ENCODE results near the gene EYA2. TPM values are rescaled to one million over a fixed set of nuclear protein-coding genes. Genes with fewer than 3 reads are reported as not detected.
A peak's percentile ranks its signal among the peaks of the same experiment; 100 is the strongest.
"Not testable (repeated sequence)": the region's sequence is repeated elsewhere in the genome, so short reads cannot be mapped to it uniquely, and the experiment has no call there.

Gene EYA2
- total and polyA plus RNA-seq, 2 experiments from 2014 or later: 0.18 TPM; not detected in 1

DNA sequence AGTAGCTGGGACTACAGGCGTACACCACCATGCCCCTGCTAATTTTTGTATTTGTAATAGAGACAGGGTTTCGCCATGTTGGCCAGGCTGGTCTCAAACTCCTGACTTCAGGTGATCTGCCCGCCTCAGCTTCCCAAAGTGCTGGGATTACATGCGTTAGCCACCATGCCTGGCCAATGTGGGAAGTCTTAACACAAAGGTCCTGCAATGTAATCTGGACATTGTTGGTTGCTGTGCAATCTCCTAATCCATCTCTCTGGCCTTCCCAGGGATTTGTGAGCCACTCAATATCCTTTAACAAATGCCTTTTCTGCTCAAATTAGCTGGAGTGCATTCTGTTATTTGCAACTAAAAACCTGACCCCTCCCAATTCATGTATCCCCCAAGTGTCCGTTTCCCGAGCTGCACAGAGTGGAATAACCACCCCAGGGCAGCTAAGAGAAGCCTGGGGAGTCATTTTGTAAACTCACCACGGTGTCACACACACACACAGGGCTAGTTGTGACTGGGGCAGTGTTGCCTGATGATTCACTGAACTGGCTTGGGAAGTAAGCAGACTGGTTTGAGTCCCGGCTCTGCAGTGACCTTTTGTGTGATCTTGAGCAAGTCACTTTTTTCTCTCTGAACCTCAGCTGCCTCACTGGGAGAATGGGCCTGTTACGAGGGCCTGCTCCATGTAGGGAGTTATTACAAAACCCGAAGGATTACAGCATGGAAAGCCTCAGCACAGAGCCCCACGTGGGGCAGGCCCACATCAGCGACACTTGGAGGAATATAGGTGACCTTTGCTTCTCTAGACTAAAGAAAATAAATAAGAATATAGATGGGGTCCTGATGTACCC, 309.6 kb downstream of the EYA2 start:
- H3F3A ChIP-seq (ENCODE audit: insufficient read depth): no peaks in the 10 kb centered on the region
- H3K27me3 ChIP-seq (replicated peaks; ENCODE audit: insufficient read depth): no peaks in the 10 kb centered on the region
- H3K4me1 ChIP-seq (ENCODE audit: insufficient read depth): peaks cover 4% of the 10 kb centered on the region
- H4K20me1 ChIP-seq (ENCODE audit: insufficient read depth): no peaks in the 10 kb centered on the region
- peaks cover 3% of the 10 kb centered on the region for H3K36me3 ChIP-seq (ENCODE audit: low read depth)
- H3K27ac ChIP-seq: peak overlapping the region; percentile 25; the same call in 1 of the 2 replicates
- no peak for TF ChIP-seq EZH2 (IDR thresholded peaks at IDR 0.05; ENCODE audit: insufficient read depth, poor library complexity, severe bottlenecking)
- no peak for TF ChIP-seq EZH2phosphoT487 (IDR thresholded peaks at IDR 0.05; ENCODE audit: insufficient read depth, low read depth)
- no peak overlapping the region for H3K9ac ChIP-seq
- no peak overlapping the region for H2AFZ ChIP-seq
- in situ Hi-C loops (cut with MboI): loop anchor here (10.0 kb wide), 1 partner anchor 181 kb away; no protein-coding TSS in a partner anchor
- H3K4me2 ChIP-seq (ENCODE audit: unreplicated experiment): no peak overlapping the region
- no peaks in the 10 kb centered on the region for H3K9me2 ChIP-seq (ENCODE audit: insufficient read depth)
- 69 to 71% methylated on average over 12 of the region's 12 CpGs for WGBS, 2 experiments (ENCODE audit: low coverage in 1 of 2, low lambda C conversion rate in 2 of 2, missing lambda C conversion rate in 2 of 2)
- no peaks in the 10 kb centered on the region for H3K79me2 ChIP-seq (ENCODE audit: insufficient read depth)
- no peaks in the 10 kb centered on the region for H3K9me3 ChIP-seq (ENCODE audit: low read depth)
- peak; percentile 77 for DNase-seq
- H3K4me3 ChIP-seq: no peak overlapping the region

DNA sequence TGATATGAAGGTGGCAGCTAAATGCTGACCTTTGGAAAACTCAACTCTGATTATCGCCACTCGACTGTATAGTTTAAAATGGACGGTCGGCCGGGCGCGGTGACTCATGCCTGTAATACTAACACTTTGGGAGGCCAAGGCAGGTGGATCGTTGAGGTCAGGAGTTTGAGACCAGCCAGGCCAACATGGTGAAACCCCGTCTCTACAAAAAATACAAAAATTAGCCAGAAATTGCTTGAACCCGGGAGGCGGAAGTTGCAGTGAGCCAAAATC, 310.1 kb downstream of the EYA2 start:
- H2AFZ ChIP-seq; H3F3A ChIP-seq (ENCODE audit: insufficient read depth); H3K79me2 ChIP-seq (ENCODE audit: insufficient read depth); H3K4me2 ChIP-seq (ENCODE audit: unreplicated experiment); H3K27me3 ChIP-seq (replicated peaks; ENCODE audit: insufficient read depth); H3K36me3 ChIP-seq (ENCODE audit: low read depth); DNase-seq; H3K9ac ChIP-seq; H4K20me1 ChIP-seq (ENCODE audit: insufficient read depth); H3K4me1 ChIP-seq (ENCODE audit: insufficient read depth); H3K4me3 ChIP-seq; H3K9me3 ChIP-seq (ENCODE audit: low read depth); H3K9me2 ChIP-seq (ENCODE audit: insufficient read depth): not testable (repeated sequence)
- 94 to 98% methylated on average over 11 of the region's 11 CpGs for WGBS, 2 experiments (ENCODE audit: low coverage in 1 of 2, low lambda C conversion rate in 2 of 2, missing lambda C conversion rate in 2 of 2)
- in situ Hi-C loops (cut with MboI): loop anchor here (10.0 kb wide), 1 partner anchor 180 kb away; no protein-coding TSS in a partner anchor
- peak overlapping the region; percentile 25; the same call in 1 of the 2 replicates for H3K27ac ChIP-seq

DNA sequence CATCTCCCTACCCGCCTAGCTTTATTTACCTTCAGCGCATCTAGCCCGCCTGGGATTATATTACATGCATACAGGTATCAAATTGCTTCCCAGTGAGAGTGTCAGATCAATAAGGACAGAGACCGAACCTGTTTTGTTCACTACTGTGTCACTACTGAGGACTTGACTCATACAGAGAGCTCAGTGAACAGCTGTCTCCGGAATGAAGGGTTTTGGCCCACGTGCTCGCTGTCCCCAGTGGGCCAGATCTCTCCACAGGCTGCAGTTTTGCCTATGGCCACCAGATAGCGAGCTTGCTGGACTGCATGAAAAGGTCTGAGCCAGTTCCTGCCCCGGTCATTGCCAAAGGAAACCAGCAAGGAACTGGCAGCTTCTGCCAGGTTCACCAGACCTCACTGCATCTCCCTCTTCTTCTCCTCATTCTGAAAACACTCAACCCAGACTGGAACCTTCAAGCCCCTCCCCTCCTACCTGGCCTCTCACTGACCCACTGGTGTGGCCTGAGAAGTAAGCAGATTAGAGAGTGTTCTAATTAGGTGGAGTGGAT, 311.0 kb downstream of the EYA2 start:
- H3K4me3 ChIP-seq: no peak overlapping the region
- WGBS, 2 experiments (ENCODE audit: low coverage in 1 of 2, low lambda C conversion rate in 2 of 2, missing lambda C conversion rate in 2 of 2): 65 to 67% methylated on average over 9 of the region's 9 CpGs
- H3K27ac ChIP-seq: no peak overlapping the region
- no peaks in the 10 kb centered on the region for H3K27me3 ChIP-seq (replicated peaks; ENCODE audit: insufficient read depth)
- peak; percentile 84 for DNase-seq
- in situ Hi-C loops (cut with MboI): loop anchor here (10.0 kb wide), 1 partner anchor 179 kb away; no protein-coding TSS in a partner anchor
- no peak overlapping the region for H2AFZ ChIP-seq
- peaks cover 4% of the 10 kb centered on the region for H3K4me1 ChIP-seq (ENCODE audit: insufficient read depth)
- H3K36me3 ChIP-seq (ENCODE audit: low read depth): peaks cover 12% of the 10 kb centered on the region
- no peaks in the 10 kb centered on the region for H3K9me3 ChIP-seq (ENCODE audit: low read depth)
- no peaks in the 10 kb centered on the region for H4K20me1 ChIP-seq (ENCODE audit: insufficient read depth)
- TF ChIP-seq EZH2phosphoT487 (IDR thresholded peaks at IDR 0.05; ENCODE audit: insufficient read depth, low read depth) (no peak), EZH2 (IDR thresholded peaks at IDR 0.05; ENCODE audit: insufficient read depth, poor library complexity, severe bottlenecking) (no peak)
- no peaks in the 10 kb centered on the region for H3K9me2 ChIP-seq (ENCODE audit: insufficient read depth)
- no peak overlapping the region for H3K4me2 ChIP-seq (ENCODE audit: unreplicated experiment)
- H3F3A ChIP-seq (ENCODE audit: insufficient read depth): no peaks in the 10 kb centered on the region
- H3K79me2 ChIP-seq (ENCODE audit: insufficient read depth): no peaks in the 10 kb centered on the region
- H3K9ac ChIP-seq: no peak overlapping the region

DNA sequence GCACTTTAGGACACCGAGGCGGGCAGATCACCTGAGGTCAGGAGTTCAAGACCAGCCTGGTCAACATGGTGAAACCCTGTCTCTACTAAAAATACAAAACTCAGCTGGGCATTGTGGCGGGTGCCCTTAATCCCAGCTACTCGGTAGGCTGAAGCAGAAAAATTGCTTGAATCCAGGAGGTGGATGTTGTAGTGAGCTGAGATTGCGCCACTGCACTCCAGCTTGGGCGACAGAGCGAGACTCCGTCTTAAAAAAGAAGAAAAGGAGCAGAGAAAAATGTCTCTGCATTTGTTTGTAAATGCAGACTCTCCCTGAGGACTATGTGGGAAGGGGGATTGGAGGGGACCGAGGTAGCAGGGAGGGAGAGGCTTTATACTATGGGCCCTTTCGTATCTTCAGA, 311.9 kb downstream of the EYA2 start:
- not testable (repeated sequence) for H3K4me1 ChIP-seq (ENCODE audit: insufficient read depth); H3K9me3 ChIP-seq (ENCODE audit: low read depth)

More for the DNA sequence above, 311.9 kb downstream of the EYA2 start:
- H3F3A ChIP-seq (ENCODE audit: insufficient read depth); H3K4me2 ChIP-seq (ENCODE audit: unreplicated experiment); H3K9ac ChIP-seq; H2AFZ ChIP-seq; H3K27ac ChIP-seq; H3K79me2 ChIP-seq (ENCODE audit: insufficient read depth); H4K20me1 ChIP-seq (ENCODE audit: insufficient read depth); DNase-seq; H3K27me3 ChIP-seq (replicated peaks; ENCODE audit: insufficient read depth); H3K4me3 ChIP-seq; H3K9me2 ChIP-seq (ENCODE audit: insufficient read depth): not testable (repeated sequence)
- 89 to 91% methylated on average over 10 of the region's 10 CpGs for WGBS, 2 experiments (ENCODE audit: low coverage in 1 of 2, low lambda C conversion rate in 2 of 2, missing lambda C conversion rate in 2 of 2)
- in situ Hi-C loops (cut with MboI): loop anchor here (10.0 kb wide), 1 partner anchor 178 kb away; no protein-coding TSS in a partner anchor
- H3K36me3 ChIP-seq (ENCODE audit: low read depth): peaks cover 15% of the 10 kb centered on the region

Measured in GM23248 (cell line).